CD1c-positive myeloid dendritic cell (primary cell): Measurements from ENCODE around the gene NSUN6.

Experiments
- DNase-seq: peaks from one replicate; pipeline ENCODE4 v3.0.0-alpha.2; 2016; ENCODE audit errors: extremely low spot score

The NSUN6 gene

GRCh38 chr10:18561861-18562551, 89.4 kb downstream of the NSUN6 start:
- DNase-seq, result no peak

DNA sequence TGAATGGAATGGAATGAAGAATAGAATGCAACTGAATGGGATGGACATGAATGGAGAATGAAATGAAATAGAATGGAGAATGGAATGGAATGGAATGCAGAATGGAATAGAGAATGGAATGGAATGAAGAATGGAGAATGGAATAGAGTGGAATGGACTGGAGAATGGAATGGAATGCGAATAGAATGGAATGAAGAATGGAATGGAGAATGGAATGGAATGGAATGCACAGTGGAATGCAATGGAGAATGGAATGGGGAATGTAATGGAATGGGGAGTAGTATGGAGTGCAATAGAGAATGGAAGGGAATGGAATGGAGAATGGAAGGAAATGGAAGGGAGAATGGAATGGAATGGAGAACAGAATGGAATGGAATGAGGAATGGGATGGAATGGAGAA, 93.4 kb downstream of the NSUN6 start:
- no peak for DNase-seq

- no peak for DNase-seq
Measured at GRCh38 chr10:18556522-18557147, 94.8 kb downstream of the NSUN6 start.

GRCh38 chr10:18554479-18554878, 96.9 kb downstream of the NSUN6 start:
- DNase-seq, result no peak

DNA sequence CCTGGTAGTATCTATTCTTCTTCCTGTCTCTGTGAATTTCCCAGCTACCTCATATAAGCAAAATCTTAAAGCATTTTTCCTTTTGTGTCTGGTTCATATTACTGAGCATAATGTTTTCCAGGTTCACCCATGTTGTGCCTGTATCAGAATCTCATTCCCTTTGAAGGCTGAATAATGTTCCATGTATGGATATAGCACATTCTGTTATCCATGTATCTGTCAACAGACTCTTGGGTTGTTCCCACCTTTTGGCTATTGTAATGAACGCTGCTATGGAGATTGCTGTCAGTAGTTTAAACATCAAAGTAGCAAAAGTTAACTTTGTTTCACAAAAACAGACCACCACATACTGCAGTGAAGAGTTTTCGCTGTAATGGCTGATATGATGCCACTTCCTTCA, 99.9 kb downstream of the NSUN6 start:
- no peak for DNase-seq

- DNase-seq, result no peak
Measured at GRCh38 chr10:18549105-18549504, 102.3 kb downstream of the NSUN6 start.

DNA sequence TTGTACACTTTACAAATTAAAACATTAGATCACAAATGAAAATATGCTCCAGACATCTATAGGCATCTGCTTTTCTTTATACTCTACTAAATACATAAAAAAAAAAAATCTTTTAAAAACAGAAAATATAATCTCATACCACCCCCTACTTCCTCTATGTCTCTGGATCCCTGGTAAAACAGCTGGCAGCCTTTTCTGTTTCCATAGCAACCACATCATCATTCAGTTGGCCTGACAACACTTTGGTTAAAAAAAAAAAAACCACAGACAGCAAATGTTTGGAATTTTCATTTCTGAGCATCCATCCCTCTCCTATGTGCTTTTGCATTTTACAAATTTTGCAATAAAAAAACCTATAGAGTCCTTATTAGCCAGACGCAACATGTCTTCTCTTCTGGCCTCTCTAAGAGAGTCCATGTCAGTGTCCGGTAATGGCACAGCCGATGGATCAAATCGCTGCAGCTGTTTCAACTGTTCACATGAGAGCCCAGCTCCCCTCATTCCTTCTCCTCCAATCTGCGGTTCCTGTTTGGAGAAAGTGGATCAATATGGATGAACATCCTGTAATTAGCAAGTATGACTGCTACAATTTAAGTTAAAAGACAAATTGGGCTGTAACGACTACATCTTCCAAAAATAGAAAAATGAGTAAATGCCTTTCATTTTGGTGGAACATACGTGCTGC, 105.6 kb downstream of the NSUN6 start:
- DNase-seq, result no peak

- no peak for DNase-seq
Measured at GRCh38 chr10:18542832-18543231, 108.6 kb downstream of the NSUN6 start.

DNA sequence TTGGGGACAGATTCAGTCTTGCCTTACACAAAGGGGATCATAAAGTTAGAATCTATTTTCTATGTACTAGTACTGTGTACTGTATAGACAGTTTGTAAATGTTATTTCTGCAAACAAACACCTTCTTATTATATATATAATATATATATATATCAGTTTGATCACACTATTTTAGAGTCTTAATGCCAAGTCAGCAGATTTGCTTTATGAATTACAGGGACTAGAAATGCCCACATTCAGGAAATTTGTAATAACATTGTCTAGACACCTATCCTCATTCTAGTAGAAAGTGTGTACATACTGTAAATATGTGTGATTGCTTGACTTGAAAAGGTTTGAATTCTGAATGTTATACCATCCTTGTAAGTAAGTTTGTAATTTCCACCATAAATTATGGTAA, 111.2 kb downstream of the NSUN6 start:
- no peak for DNase-seq

DNA sequence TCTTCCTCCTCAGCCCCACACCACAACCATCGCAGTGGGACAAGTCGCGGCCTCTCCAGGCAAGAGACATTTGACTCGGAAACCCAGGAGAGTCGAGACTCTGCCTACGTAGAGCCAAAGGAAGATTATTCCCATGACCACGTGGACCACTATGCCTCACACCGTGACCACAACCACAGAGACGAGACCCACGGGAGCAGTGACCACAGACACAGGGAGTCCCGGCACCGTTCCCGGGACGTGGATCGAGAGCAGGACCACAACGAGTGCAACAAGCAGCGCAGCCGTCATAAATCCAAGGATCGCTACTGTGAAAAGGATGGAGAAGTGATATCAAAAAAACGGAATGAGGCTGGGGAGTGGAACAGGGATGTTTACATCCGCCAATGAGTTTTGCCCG, 112.1 kb downstream of the NSUN6 start:
- DNase-seq, result no peak

DNA sequence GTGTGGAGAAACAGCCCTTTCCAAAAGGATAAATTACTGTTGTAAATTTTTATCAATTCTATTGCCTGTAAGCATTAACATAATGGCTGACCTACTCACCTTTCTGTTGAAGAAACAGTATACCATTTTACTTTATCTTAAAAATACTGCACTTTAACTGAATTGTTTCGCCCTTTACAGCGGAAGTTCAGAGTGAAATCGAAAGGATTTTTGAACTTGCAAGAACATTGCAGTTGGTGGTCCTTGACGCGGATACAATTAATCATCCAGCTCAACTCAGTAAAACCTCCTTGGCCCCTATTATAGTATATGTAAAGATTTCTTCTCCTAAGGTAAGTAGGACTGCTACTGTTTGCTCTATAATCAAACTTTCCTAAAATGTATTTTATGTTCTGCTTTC, 117.5 kb downstream of the NSUN6 start:
- no peak for DNase-seq

DNA sequence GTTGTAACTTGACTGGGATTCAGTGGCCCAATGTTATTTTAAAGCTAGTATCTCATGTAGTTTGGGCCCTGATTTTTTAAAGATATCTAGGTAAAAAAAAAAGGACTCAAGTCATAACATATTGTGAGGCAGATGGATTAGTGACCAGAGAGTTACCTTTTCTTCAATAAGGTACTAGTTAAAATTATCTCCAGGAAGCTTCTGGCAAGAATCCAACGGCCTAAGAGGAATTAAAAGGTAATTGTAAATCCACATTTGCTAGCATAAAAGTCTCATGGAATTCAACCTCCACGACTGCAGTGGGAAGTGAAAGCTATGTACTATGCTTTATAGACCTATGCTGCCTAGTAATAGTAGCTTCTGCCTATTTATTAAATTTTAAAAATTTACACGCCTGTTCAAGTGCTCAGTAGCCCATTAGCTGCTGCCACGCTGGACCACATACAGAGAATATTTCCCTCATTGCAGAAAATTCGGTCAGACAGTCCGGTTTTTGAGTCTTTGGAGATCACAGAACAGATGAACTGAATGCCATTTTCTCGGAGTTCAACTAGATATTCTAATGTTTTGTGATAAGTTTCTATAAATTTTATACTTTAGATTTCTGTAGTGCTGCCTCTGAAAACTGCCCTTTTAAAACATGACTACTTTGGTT, 118.4 kb downstream of the NSUN6 start:
- no peak for DNase-seq

GRCh38 chr10:18528292-18528691, 123.1 kb downstream of the NSUN6 start:
- DNase-seq, result no peak

GRCh38 chr10:18527687-18528086, 123.7 kb downstream of the NSUN6 start:
- DNase-seq, result no peak

DNA sequence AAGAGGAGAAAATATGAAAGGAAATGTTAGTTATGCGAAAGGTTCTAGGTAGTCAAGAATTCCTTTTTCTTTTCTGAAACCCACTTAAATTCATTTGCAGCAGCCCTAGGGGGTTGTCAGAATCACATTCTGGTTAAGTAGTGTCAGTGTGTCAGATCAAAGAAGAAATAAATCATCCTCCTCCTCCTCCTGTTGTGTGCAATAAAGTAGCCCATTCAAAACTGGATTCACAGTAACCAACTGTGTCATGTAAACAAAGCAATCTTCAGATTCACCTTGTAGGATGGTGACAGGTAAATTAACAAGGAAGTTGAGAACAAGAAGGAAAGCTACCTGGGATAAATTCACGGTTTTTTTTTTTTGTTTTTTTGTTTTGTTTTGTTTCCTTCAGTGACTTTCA, 127.5 kb downstream of the NSUN6 start:
- no peak for DNase-seq

DNA sequence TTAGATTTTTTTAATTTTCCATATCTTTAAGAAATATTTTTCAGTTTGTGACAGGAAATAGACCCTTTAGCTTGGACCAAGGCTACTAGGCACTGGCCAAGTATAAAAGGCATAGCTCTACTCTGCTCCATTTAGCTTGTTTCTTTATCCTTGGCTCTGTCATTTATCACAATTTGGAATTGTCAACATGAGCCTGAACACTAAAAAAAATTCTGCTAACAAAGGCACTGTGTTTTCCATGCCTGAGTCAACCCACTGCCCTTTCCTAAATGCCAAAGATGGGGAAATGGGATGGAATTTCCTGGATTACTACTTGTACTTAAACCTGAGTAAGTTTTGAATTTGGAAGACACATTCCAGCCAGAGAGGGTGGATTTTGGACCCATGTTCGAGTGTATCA, 128.4 kb downstream of the NSUN6 start:
- DNase-seq, result no peak

DNA sequence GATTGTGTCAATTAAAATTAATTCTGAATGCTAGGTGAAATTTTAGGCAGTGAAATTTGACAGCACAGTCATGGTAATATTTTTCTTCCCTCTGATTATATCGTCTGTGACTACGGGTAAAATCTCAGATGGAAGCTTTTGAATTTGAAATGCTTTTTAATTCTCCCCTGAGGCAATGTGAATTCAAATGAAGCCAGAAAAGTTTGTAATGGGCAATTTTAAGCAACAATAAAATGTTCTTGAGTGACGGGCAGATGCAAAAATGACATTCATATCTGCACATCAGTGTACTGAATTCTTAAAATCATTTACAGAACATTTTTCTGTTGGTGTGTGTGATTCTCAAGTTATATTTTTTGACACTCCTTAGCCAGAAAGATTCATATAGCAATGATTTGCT, 134.5 kb downstream of the NSUN6 start:
- no peak for DNase-seq

- no peak for DNase-seq
Measured at GRCh38 chr10:18514537-18514936, 136.8 kb downstream of the NSUN6 start.

DNA sequence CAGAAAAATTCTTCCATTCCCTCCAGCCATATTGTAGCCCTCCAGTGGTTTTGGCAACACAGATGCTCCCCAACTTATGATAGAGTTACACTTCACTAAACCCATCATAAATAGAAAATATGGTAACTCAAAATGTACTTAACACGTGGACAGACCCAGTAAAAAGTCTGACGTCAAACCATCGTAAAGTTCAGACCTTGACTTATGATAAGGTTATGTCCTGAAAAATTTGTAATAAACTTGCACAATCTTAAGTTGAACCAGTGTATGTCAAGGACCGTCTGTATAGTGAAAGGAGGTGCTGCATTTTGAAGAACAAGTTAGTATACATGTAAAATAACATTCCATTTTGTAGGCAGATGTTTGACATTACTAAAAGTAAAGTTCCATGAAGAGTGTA, 142.8 kb downstream of the NSUN6 start:
- DNase-seq, result no peak

DNA sequence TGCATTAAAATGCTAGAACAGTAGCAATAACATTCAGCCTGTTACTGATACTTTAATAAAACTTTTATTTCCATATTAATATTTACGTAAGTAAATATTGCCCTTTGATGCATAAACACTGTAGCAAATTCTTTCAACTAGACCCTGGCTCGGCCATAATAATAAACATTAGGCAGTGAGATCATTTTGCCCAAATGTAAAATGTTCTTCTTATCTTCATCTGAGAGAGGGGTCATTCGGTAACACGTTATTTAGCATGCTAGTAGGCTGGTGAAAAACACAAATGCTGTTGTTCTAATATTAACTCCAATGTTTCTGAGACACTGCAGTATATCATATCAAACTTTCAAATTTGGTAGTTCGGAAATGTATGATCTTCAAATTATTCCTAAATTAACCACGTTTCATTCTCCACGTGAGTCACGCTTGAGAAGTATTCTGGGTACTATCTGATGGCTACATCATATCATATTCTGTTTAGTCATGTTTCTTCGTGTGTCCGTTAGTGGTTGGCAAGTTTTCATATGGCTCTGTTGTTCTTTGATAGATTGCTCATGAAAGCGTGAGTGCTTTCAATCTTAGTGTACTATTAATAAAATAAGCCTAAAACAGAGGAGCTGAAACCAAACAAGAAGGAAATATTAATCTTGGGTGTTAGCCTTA, 145.8 kb downstream of the NSUN6 start:
- DNase-seq, result no peak

- DNase-seq, result no peak
Measured at GRCh38 chr10:18504161-18504560, 147.2 kb downstream of the NSUN6 start.

DNA sequence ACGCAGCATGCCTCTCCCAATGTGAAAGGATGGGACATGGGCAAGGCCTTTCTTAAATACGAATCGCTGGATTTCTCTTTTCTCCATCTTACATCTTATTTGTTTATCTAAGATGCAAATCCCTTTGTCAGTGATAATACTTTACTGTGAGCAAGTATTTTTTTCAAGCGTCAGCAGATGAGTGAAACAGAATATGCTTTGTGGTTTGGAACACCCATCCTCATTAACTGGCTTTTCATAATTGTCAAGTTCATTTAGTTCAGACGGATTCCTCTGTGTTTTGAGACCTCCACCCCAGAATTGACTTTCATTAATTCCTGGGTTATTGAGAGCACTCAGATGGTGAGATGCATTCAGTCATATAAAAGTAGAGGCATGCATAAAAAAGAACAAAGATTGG, 149.8 kb downstream of the NSUN6 start:
- DNase-seq, result no peak
